NCI-H2107 (cell line): ENCODE results near the gene RASAL1.

Experiments used
- DNase-seq: peaks from one replicate; lab custom pipeline; 2025; lab: John Stamatoyannopoulos, UW

RASAL1 gene

GRCh38 chr12:113058553-113058952, 77.0 kb downstream of the RASAL1 start:
- DNase-seq: no peak

GRCh38 chr12:113057565-113058485, 77.7 kb downstream of the RASAL1 start:
- no peak for DNase-seq

GRCh38 chr12:113056631-113057488, 78.7 kb downstream of the RASAL1 start, which contains the start of gene DTX1:
DTX1 (plus strand) TSS chr12:113056730; CDS start chr12:113058193, 1,463 bp downstream.
- DNase-seq: no peak

- no peak for DNase-seq
Measured at GRCh38 chr12:113056381-113056630, 79.3 kb downstream of the RASAL1 start.

DNA sequence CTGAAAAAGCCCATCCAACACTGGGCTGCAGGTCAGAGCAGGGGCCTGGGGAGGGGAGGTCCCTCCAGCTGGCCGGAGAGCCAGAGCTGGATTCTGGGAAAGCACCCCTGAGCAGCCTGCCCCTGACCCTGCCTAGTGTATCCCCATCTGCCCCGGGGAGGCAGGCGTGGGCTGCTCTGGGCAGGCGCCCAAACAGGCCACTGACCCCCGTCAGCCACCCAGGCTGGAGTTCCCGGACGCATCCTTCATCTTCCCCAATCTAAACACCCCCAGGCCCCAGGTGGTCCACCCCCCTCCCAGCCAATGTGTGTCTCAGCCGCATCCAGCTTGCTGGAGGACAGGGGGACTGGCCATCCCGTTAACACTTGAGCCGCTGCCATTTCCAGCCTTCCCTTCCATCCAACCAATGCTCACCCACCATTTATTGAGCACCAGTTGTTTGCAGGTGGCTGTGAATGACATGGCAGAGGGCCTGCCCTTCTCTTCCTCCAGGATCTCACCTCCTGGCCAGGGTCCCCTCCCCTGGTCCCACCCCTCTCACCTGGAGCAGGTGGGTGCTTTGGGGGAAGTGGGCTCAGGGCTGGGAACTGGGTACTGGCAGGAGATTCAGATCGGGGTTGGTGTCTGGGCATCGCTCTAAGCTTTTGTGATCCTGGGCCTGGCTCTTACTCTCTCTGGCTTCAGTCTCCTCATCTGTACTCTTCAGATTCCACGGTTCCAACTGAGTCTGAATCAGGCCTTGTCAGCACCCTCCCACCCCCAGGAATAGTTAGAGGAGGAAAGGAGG, 79.8 kb downstream of the RASAL1 start:
- no peak for DNase-seq

GRCh38 chr12:113054948-113055486, 80.5 kb downstream of the RASAL1 start:
- no peak for DNase-seq

DNA sequence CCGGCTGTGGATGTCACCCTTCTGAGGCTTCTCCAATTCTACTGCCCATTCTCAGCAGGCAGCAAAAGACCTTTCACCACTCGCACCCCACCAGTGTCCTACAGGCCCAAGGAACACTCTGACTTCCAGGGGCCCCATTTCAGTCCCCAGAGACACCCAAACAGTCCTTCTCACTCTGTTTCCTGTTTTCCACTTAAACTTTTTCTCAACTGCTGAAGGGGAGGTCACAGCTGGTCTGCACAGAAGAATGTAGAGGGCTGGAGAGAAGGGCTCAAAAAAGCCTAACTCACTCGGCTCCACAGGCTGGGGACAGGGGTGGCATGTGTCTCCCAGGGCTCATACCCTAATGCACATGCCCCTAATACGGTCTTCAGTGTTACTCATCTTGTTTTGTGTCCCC, 83.2 kb downstream of the RASAL1 start:
- no peak for DNase-seq

DNA sequence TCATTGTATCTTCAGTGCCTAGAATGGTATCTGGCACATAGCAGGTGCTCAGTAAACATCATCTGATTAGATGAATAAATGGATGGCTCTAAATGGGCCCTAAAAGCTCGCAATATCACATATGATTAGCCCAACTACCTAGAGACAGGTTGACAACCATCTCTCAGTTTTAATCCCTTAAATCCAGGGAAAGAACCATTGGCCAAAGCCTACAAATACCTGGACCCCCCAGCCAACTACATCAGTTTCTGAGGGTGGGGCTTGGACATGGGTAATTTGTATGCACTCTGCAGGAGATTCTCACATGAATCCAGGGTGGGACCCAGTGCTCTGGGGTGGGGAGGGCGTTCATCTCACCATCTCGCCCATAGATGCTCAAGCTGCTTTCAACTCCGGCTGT, 83.8 kb downstream of the RASAL1 start:
- DNase-seq: no peak

- DNase-seq: no peak
Measured at GRCh38 chr12:113050795-113051194, 84.8 kb downstream of the RASAL1 start.

DNA sequence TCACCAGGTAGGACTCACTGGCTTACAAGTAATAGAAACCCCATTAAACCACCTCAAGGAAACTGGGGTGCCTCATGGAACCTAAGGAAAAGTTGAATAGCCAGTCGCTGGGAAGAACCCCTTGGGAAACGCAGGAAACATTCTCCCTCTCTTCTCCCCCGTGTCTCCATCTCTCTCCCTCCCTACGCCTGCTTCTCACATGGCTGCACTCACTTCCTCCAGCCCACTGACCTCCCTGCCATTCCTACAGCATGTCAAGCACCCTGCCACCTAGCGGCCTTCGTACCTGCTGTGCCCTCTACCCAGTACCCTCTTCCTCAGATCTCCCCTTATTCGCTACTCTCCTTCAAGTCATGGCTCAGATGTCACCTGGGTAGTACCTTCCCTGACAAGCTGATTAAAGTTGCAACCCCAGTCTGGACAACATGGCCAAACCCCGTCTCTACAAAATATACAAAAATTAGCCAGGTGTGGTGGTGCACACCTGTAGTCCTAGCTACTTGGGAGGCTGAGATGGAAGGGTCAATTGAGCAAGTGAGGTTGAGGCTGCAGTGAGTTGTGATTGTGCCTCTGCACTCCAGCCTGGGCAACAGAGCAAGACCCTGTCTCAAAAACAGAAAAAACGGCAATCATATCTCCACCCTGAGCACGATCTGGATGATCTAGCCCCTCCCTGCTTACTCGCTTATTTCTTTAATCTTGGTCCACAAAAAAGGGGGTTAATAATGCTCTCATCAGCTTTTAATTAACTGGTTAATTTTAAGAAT, 85.4 kb downstream of the RASAL1 start:
- DNase-seq: no peak
